Ascending aorta (tissue), 2 donors: ENCODE data around the gene ESRRA. TPM values are rescaled to one million over a fixed set of nuclear protein-coding genes. Genes with fewer than 3 reads are reported as not detected.
"Not testable (repeated sequence)": the region's sequence is repeated elsewhere in the genome, so short reads cannot be mapped to it uniquely, and the experiment has no call there.

Experiments
- DNase-seq, 2 donors: peaks; one replicate each; pipeline ENCODE4 v3.0.0-alpha.2; 2019; ENCODE audit warnings: low spot score in 2 of 2
- H3K27ac ChIP-seq, 2 donors: fragments of 200-600 bp; sonication (generic); one replicate each; pipeline ENCODE4 v1.5.1; 2016 to 2017; ENCODE audit warnings: mild to moderate bottlenecking in 1 of 2
- H3K27me3 ChIP-seq: fragments of 200-600 bp; sonication (generic); one replicate; pipeline ENCODE4 v1.5.1; 2017
- H3K36me3 ChIP-seq, 2 donors: fragments of 200-600 bp; sonication (generic); one replicate each; pipeline ENCODE4 v1.5.1; 2016
- H3K4me1 ChIP-seq, 2 donors: fragments of 200-600 bp; sonication (generic); one replicate each; pipeline ENCODE4 v1.5.1; 2016 to 2017; ENCODE audit warnings: mild to moderate bottlenecking in 1 of 2
- H3K4me3 ChIP-seq, 2 donors: fragments of 200-600 bp; sonication (generic); one replicate each; pipeline ENCODE4 v1.5.1; 2016 to 2017; ENCODE audit warnings: mild to moderate bottlenecking in 1 of 2
- H3K9me3 ChIP-seq, 2 donors: fragments of 200-600 bp; sonication (generic); one replicate each; pipeline ENCODE4 v1.5.1; 2016
- intact Hi-C: fragments of 100-400 bp; cut with DNase I; formaldehyde crosslinking; loops from one replicate; pipeline ENCODE4 v1.15.1; 2023
- total RNA-seq: library from RNA; depleted of rRNA; stranded (reverse); fragments of >200 nt; gene quantifications from one replicate; pipeline ENCODE4 v1.1.0, GENCODE V29; 2016
- TF ChIP-seq, protein P1 (sequence below), 3 experiments: fragments of 200-600 bp in 2 of 3; fragments of 450-650 bp in 1 of 3; sonication (generic) in 2 of 3; IDR thresholded peaks; one replicate each; pipeline ENCODE4 v1.5.1; 2016 to 2019; ENCODE audit warnings: antibody characterized with exemption in 3 of 3, mild to moderate bottlenecking in 1 of 3, moderate library complexity in 1 of 3

ESRRA gene
- total RNA-seq, 1 donor from 2014 or later = 53.4 TPM

- H3K36me3 ChIP-seq = peaks cover 10 to 18% of the 10 kb centered on the region in 2 donors
- H3K4me3 ChIP-seq = no peak overlapping the region
- H3K27me3 ChIP-seq = no peaks in the 10 kb centered on the region
- TF ChIP-seq, protein P1, sequence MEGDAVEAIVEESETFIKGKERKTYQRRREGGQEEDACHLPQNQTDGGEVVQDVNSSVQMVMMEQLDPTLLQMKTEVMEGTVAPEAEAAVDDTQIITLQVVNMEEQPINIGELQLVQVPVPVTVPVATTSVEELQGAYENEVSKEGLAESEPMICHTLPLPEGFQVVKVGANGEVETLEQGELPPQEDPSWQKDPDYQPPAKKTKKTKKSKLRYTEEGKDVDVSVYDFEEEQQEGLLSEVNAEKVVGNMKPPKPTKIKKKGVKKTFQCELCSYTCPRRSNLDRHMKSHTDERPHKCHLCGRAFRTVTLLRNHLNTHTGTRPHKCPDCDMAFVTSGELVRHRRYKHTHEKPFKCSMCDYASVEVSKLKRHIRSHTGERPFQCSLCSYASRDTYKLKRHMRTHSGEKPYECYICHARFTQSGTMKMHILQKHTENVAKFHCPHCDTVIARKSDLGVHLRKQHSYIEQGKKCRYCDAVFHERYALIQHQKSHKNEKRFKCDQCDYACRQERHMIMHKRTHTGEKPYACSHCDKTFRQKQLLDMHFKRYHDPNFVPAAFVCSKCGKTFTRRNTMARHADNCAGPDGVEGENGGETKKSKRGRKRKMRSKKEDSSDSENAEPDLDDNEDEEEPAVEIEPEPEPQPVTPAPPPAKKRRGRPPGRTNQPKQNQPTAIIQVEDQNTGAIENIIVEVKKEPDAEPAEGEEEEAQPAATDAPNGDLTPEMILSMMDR (IDR thresholded peaks at IDR 0.05) = no peak
- peak overlapping the region in 1 of 2 donors; percentile 48 for H3K27ac ChIP-seq
- H3K9me3 ChIP-seq = no peaks in the 10 kb centered on the region
- DNase-seq = no peak
- H3K4me1 ChIP-seq = peaks cover 0 to 5% of the 10 kb centered on the region in 2 donors
- intact Hi-C loops = no loop called here
Observed at GRCh38 chr11:64312947-64313346, 7.6 kb downstream of the ESRRA start.

DNA sequence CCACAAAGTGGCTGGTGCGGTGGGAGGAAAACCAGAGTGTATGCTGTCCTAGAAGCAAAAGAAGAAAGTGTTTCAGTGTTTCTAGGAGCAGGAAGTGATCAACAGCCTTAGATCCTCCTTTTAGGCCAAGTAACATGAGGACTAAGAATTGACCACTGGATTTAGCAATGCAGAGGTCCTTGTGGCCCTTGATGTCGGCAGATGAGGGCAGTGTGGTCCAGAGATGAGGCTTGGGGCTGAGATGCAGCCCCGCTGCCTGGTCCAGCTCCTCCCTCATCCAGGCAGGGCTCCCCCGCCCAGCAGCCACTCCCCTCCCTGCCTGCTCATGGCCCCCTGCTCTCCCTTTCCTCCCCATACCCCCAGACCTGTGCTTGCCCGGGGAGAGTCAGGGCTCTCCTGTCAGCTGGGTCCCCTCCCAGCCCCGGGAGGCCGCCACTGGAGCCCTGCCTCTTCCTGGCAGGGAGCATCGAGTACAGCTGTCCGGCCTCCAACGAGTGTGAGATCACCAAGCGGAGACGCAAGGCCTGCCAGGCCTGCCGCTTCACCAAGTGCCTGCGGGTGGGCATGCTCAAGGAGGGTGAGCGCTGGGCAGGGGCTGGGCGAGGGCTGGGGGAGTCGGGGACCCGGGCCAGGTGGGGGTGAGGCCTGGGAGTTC, 8.3 kb downstream of the ESRRA start:
- Histone ChIP-seq H3K4me3 (no peak overlapping the region), H3K36me3 (peaks cover 10 to 18% of the 10 kb centered on the region in 2 donors), H3K27me3 (no peaks in the 10 kb centered on the region), H3K9me3 (no peaks in the 10 kb centered on the region), H3K4me1 (peaks cover 0 to 5% of the 10 kb centered on the region in 2 donors), H3K27ac (peak overlapping the region; percentile 48 to 66)
- DNase-seq = peak in 1 of 2 donors; percentile 85
- intact Hi-C loops = no loop called here
- TF ChIP-seq, protein P1 (IDR thresholded peaks at IDR 0.05) = no peak

DNA sequence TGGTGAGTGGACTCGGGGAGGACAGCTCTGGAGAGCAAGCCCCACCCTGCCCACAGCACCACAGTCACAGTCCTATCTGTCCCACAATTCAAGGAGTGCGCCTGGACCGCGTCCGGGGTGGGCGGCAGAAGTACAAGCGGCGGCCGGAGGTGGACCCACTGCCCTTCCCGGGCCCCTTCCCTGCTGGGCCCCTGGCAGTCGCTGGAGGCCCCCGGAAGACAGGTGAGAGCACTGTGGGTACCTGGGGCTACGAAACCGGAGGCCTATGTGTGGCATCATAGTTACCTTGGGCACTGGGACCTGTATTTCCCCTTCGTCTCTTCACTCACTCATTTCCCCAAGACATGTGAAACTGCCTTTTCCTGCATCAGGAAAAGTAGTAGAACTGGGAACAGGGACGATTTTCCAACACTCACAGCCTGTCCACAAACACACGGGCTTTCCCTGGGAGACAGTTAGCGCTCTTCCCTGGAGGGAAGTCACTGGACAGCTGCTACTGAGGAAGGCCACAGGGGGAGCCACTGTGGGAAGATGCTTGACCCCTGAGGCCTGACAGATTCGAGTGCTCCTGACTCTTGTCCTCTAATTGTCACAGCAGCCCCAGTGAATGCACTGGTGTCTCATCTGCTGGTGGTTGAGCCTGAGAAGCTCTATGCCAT, 9.0 kb downstream of the ESRRA start:
- H3K27me3 ChIP-seq = no peaks in the 10 kb centered on the region
- peaks cover 10 to 18% of the 10 kb centered on the region in 2 donors for H3K36me3 ChIP-seq
- peak overlapping the region; percentile 38 to 66 for H3K27ac ChIP-seq
- DNase-seq = no peak
- H3K9me3 ChIP-seq = no peaks in the 10 kb centered on the region
- intact Hi-C loops = no loop called here
- TF ChIP-seq, protein P1 (IDR thresholded peaks at IDR 0.05) = no peak
- peaks cover 4 to 9% of the 10 kb centered on the region in 2 donors for H3K4me1 ChIP-seq
- H3K4me3 ChIP-seq = no peak overlapping the region

- intact Hi-C loops = no loop called here
- Histone ChIP-seq H3K9me3 (no peaks in the 10 kb centered on the region), H3K27ac (no peak overlapping the region), H3K4me1 (peaks cover 7 to 10% of the 10 kb centered on the region in 2 donors), H3K36me3 (peaks cover 10 to 18% of the 10 kb centered on the region in 2 donors), H3K27me3 (no peaks in the 10 kb centered on the region), H3K4me3 (no peak overlapping the region)
- TF ChIP-seq, protein P1 (IDR thresholded peaks at IDR 0.05) = no peak
- DNase-seq = no peak
Observed at GRCh38 chr11:64314805-64315561, 9.7 kb downstream of the ESRRA start.

DNA sequence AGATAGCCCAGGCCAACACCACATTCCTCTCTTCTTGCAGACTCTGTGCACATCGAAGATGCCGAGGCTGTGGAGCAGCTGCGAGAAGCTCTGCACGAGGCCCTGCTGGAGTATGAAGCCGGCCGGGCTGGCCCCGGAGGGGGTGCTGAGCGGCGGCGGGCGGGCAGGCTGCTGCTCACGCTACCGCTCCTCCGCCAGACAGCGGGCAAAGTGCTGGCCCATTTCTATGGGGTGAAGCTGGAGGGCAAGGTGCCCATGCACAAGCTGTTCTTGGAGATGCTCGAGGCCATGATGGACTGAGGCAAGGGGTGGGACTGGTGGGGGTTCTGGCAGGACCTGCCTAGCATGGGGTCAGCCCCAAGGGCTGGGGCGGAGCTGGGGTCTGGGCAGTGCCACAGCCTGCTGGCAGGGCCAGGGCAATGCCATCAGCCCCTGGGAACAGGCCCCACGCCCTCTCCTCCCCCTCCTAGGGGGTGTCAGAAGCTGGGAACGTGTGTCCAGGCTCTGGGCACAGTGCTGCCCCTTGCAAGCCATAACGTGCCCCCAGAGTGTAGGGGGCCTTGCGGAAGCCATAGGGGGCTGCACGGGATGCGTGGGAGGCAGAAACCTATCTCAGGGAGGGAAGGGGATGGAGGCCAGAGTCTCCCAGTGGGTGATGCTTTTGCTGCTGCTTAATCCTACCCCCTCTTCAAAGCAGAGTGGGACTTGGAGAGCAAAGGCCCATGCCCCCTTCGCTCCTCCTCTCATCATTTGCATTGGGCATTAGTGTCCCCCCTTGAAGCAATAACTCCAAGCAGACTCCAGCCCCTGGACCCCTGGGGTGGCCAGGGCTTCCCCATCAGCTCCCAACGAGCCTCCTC, 10.6 kb downstream of the ESRRA start:
- H3K27me3 ChIP-seq, intact Hi-C loops, DNase-seq, H3K9me3 ChIP-seq: not testable (repeated sequence)
- Histone ChIP-seq H3K4me1 (peaks cover 7 to 10% of the 10 kb centered on the region in 2 donors), H3K27ac (peak overlapping the region; percentile 95 to 99), H3K4me3 (peak overlapping the region in 1 of 2 donors; percentile 75), H3K36me3 (peaks cover 14 to 25% of the 10 kb centered on the region in 2 donors)
